Adrenal gland (tissue), 5 donors: ENCODE data around the gene KRT72.

ENCODE experiments used
- POLR2A ChIP-seq, 2 donors: fragments of 450-650 bp; IDR thresholded peaks; one replicate each; pipeline ENCODE4 v1.6.1; 2017; ENCODE audit warnings: antibody characterized with exemption in 2 of 2, mild to moderate bottlenecking in 2 of 2, moderate library complexity in 1 of 2
- TF ChIP-seq, protein P1 (sequence below), 6 experiments: fragments of 450-650 bp in 4 of 6; fragments of 200-600 bp in 2 of 6; sonication (generic) in 1 of 6; IDR thresholded peaks; 1 replicate in 5 of 6; 2 replicates in 1 of 6; pipeline versions ENCODE4 v1.5.1 to v1.8.0; 2016 to 2021; ENCODE audit warnings: antibody characterized with exemption in 6 of 6, mild to moderate bottlenecking in 2 of 6, moderate library complexity in 1 of 6
- donor health status: DM: no; HTN: no; CAD: no.

DNA sequence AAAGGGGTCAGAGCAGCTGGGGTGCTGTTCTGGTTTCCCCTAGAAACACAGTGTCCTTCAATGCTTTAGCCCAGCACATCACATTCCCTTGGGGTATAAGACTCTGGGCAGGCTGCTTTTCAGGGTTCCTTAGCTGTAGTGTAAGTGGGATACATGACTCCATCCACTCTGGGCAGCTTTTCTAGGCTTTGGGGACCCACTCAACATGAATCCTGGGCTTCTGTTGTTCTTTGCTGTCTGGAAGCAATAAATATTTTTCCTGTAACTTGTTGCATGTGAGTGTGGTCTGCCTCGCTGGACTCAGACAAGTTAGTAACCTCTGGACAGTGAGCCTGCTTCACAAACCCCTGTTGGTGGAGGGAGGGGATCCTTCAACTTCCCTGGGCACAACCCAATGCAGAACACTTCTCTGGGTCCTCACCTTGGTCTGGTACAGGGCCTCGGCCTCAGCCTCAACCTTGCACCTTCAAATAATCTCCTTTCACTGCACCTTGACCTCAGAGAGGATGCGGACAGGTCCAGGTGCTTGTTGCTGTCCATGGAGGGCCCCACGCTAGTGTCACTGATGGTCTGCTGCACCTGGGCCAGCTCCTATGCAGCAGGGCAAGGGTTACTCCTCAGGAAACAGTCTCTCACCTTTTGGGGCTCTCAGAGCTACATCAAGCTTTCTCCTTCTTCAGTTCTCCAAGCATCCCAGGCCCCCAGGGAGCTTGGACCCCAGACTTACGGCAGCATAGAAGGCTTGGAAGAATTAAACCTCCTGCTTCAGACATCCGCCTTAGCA is 30.6 kb upstream of the KRT72 start:
- TF ChIP-seq, protein P1, sequence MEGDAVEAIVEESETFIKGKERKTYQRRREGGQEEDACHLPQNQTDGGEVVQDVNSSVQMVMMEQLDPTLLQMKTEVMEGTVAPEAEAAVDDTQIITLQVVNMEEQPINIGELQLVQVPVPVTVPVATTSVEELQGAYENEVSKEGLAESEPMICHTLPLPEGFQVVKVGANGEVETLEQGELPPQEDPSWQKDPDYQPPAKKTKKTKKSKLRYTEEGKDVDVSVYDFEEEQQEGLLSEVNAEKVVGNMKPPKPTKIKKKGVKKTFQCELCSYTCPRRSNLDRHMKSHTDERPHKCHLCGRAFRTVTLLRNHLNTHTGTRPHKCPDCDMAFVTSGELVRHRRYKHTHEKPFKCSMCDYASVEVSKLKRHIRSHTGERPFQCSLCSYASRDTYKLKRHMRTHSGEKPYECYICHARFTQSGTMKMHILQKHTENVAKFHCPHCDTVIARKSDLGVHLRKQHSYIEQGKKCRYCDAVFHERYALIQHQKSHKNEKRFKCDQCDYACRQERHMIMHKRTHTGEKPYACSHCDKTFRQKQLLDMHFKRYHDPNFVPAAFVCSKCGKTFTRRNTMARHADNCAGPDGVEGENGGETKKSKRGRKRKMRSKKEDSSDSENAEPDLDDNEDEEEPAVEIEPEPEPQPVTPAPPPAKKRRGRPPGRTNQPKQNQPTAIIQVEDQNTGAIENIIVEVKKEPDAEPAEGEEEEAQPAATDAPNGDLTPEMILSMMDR (IDR thresholded peaks at IDR 0.05): no peak
- TF ChIP-seq POLR2A (IDR thresholded peaks at IDR 0.05): no peak
